GM12878 (cell line): Measurements from ENCODE around the gene PAPOLA. TPM values are rescaled to one million over a fixed set of nuclear protein-coding genes. Genes with fewer than 3 reads are reported as not detected.

ENCODE experiments used
- ATAC-seq: fragments of 200-7000 bp; cut with Tn5 transposase; 3 replicates; pipeline ENCODE4 v1.9.1; 2020; ENCODE audit warnings: mild to moderate bottlenecking, moderate library complexity
- BruUV-seq: library from RNA; stranded (reverse); fragments of 400-500 nt; replicated peaks from 2 replicates; lab custom pipeline; 2021; lab: Mats Ljungman, UMichigan
- CTCF ChIA-PET: fragments of 300-600 bp; sonication (Branson Sonifier 250); formaldehyde crosslinking; extraction: SDS; loops from one replicate; lab custom pipeline; 2021; ENCODE audit warnings: inconsistent platforms; lab: Yijun Ruan, JAX
- POLR2A ChIA-PET: fragments of 350-600 bp; formaldehyde crosslinking; extraction: SDS; loops from one replicate; lab custom pipeline; 2021; ENCODE audit warnings: inconsistent platforms; lab: Charles Lee
- RAD21 ChIA-PET: fragments of 300-600 bp; sonication (Branson Sonifier 250); formaldehyde crosslinking; loops from one replicate; lab custom pipeline; 2023; ENCODE audit warnings: antibody characterized with exemption; ENCODE audit not compliant: unreplicated experiment; lab: Charles Lee
- SMC1A ChIA-PET: fragments of 300-600 bp; sonication (Branson Sonifier 250); formaldehyde crosslinking; loops from one replicate; lab custom pipeline; 2023; ENCODE audit not compliant: unreplicated experiment, uncharacterized antibody; lab: Charles Lee
- DNase-seq: peaks from one replicate; pipeline ENCODE4 v3.0.0-alpha.2; 2011; ENCODE audit warnings: low read depth, low spot score
- FAIRE-seq: peaks from 3 replicates; lab custom pipeline; 2011; peaks lifted over from hg19 to GRCh38; lab: Jason Lieb, UNC
- H2AFZ ChIP-seq: 2 replicates; pipeline ENCODE4 v1.6.0; 2011; ENCODE audit warnings: low read depth, low read length, control low read depth; ENCODE audit not compliant: control insufficient read depth
- H3K27ac ChIP-seq: 2 replicates; pipeline ENCODE4 v1.5.1; 2011; ENCODE audit warnings: control low read depth; ENCODE audit not compliant: control insufficient read depth, insufficient read depth
- H3K27me3 ChIP-seq, 2 experiments: replicated peaks in 1 of 2; 2 replicates each; pipeline versions ENCODE4 v1.6.0 to v1.6.1; 2011; ENCODE audit warnings: low read length in 1 of 2; ENCODE audit not compliant: control insufficient read depth in 2 of 2, insufficient read depth in 2 of 2
- H3K36me3 ChIP-seq, 2 experiments: 2 replicates each; pipeline ENCODE4 v1.5.1; 2011; ENCODE audit warnings: low read length in 1 of 2; ENCODE audit not compliant: control insufficient read depth in 2 of 2, insufficient read depth in 2 of 2
- H3K4me1 ChIP-seq: 2 replicates; pipeline ENCODE4 v1.6.1; 2011; ENCODE audit warnings: mild to moderate bottlenecking, low read length, moderate library complexity, mixed read lengths; ENCODE audit not compliant: control insufficient read depth, insufficient read depth
- H3K4me2 ChIP-seq: 2 replicates; pipeline ENCODE4 v1.6.0; 2011; ENCODE audit warnings: control low read depth; ENCODE audit not compliant: control insufficient read depth, insufficient read depth
- H3K4me3 ChIP-seq: fragments of 200-600 bp; sonication (generic); 2 replicates; pipeline ENCODE4 v1.5.1; 2016
- H3K79me2 ChIP-seq: 2 replicates; pipeline ENCODE4 v1.6.0; 2011; ENCODE audit warnings: low read length; ENCODE audit not compliant: control insufficient read depth, insufficient read depth
- H3K9ac ChIP-seq: 2 replicates; pipeline ENCODE4 v1.8.0; 2011; ENCODE audit warnings: low read length, control low read depth, mixed read lengths; ENCODE audit not compliant: control insufficient read depth, insufficient read depth
- H3K9me3 ChIP-seq: replicated peaks from 3 replicates; pipeline ENCODE4 v1.5.1; 2011; ENCODE audit warnings: mild to moderate bottlenecking, low read length; ENCODE audit not compliant: control insufficient read depth, insufficient read depth
- H4K20me1 ChIP-seq: 2 replicates; pipeline ENCODE4 v1.6.0; 2011; ENCODE audit not compliant: control insufficient read depth, insufficient read depth
- CEBPZ ChIP-seq: fragments of 150-350 bp; IDR thresholded peaks from 2 replicates; pipeline ENCODE4 v1.6.1; 2016; ENCODE audit warnings: low read depth, low read length
- HDAC2 ChIP-seq: fragments of 200-600 bp; sonication (generic); IDR thresholded peaks from 2 replicates; pipeline ENCODE4 v1.6.1; 2017
- IRF3 ChIP-seq: fragments of 450-650 bp; IDR thresholded peaks from 2 replicates; pipeline ENCODE4 v1.6.1; 2014; ENCODE audit warnings: mild to moderate bottlenecking
- KDM1A ChIP-seq: fragments of 200-600 bp; sonication (generic); IDR thresholded peaks from 2 replicates; pipeline ENCODE4 v1.6.1; 2016; ENCODE audit warnings: borderline replicate concordance
- MLLT1 ChIP-seq: fragments of 450-650 bp; IDR thresholded peaks from 2 replicates; pipeline ENCODE4 v1.6.1; 2016; ENCODE audit warnings: mild to moderate bottlenecking
- NBN ChIP-seq: fragments of 450-650 bp; IDR thresholded peaks from 2 replicates; pipeline ENCODE4 v1.6.1; 2016
- RELA ChIP-seq: fragments of 450-650 bp; IDR thresholded peaks from 2 replicates; pipeline ENCODE4 v1.8.0; 2014; ENCODE audit warnings: borderline replicate concordance; ENCODE audit not compliant: partially characterized antibody
- SIN3A ChIP-seq: IDR thresholded peaks from 2 replicates; pipeline ENCODE4 v1.6.1; 2012; ENCODE audit warnings: low read depth, low read length, improper control_type of control experiment
- SMAD1 ChIP-seq: fragments of 450-650 bp; IDR thresholded peaks from 2 replicates; pipeline ENCODE4 v1.6.1; 2018; ENCODE audit warnings: mild to moderate bottlenecking, low read depth; ENCODE audit not compliant: partially characterized antibody
- TCF7 ChIP-seq: IDR thresholded peaks from 2 replicates; pipeline ENCODE4 v1.6.1; 2014; ENCODE audit warnings: antibody characterized with exemption, borderline replicate concordance
- ZNF217 ChIP-seq: fragments of 450-650 bp; IDR thresholded peaks from 2 replicates; pipeline ENCODE4 v1.6.1; 2017; ENCODE audit warnings: antibody characterized with exemption, mild to moderate bottlenecking
- ZNF622 ChIP-seq: fragments of 450-650 bp; IDR thresholded peaks from 2 replicates; pipeline ENCODE4 v1.6.1; 2017; ENCODE audit warnings: mild to moderate bottlenecking, inconsistent platforms
- WGBS: methylation state at CpG from one replicate; pipeline ENCODE4 v1.1.6; 2016; ENCODE audit warnings: low lambda C conversion rate; ENCODE audit not compliant: insufficient replicate concordance, insufficient coverage; ENCODE audit errors: missing lambda C conversion rate; 5-methylcytosine and 5-hydroxymethylcytosine counted together
- in situ Hi-C: fragments of 300-500 bp; cut with MboI; formaldehyde crosslinking; loops from 9 replicates; pipeline ENCODE4 v1.14.3; 2018; ENCODE audit warnings: mixed read lengths
- intact Hi-C: fragments of 100-400 bp; cut with micrococcal nuclease; formaldehyde crosslinking; loops from one replicate; pipeline ENCODE4 v1.14.2; 2022; ENCODE audit not compliant: unreplicated experiment
- polyA plus RNA-seq, 11 experiments: library from polyadenylated mRNA; depleted of rRNA in 4 of 11; unstranded in 6 of 11; stranded (reverse) in 5 of 11; fragments of >200 nt; fragmentation: Nextera tagmentation in 4 of 11; fragmentation: Illumina TruSeq in 1 of 11; extraction: Ambion mirVana in 4 of 11; extraction: Trizol in 1 of 11; gene quantifications; 1 replicate in 1 of 11; 2 replicates in 10 of 11; pipeline versions ENCODE4 v1.2.1 to v1.2.3, GENCODE V29; 2011 to 2016; ENCODE audit warnings: inconsistent platforms in 2 of 11, missing spikeins in 2 of 11, low read depth in 1 of 11
- total RNA-seq, 4 experiments: library from RNA; depleted of rRNA in 3 of 4; stranded (reverse); fragments of >200 nt in 3 of 4; fragmentation: Illumina TruSeq in 1 of 4; extraction: Trizol in 1 of 4; gene quantifications; 2 replicates each; pipeline versions ENCODE4 v1.2.1 to v1.2.3, GENCODE V29; 2013 to 2021

Gene PAPOLA
- total and polyA plus RNA-seq, 10 of the 15 experiments (the other 5 are each of a cell fraction or from before 2014, with no cell fraction given), result 46.0 to 185 (median 114) TPM

- 27% methylated on average over 11 of the region's 11 CpGs for WGBS
- Histone ChIP-seq H3K4me2 (no peak overlapping the region; the same call in 1 of the 2 replicates), H3K79me2 (no peaks in the 10 kb centered on the region), H2AFZ (no peak overlapping the region), H3K4me3 (no peak overlapping the region), H3K9ac (no peak overlapping the region), H3K36me3 (no peaks in the 10 kb centered on the region), H3K9me3 (no peaks in the 10 kb centered on the region; the same call in 2 of the 3 replicates), H3K4me1 (no peaks in the 10 kb centered on the region; the same call in 1 of the 2 replicates), H3K27ac (no peak overlapping the region), H4K20me1 (no peaks in the 10 kb centered on the region), H3K27me3 (no peaks in the 10 kb centered on the region)
- ATAC-seq (no peak), DNase-seq (no peak), FAIRE-seq (no peak)
- TF ChIP-seq ZNF217 (no peak), IRF3 (no peak), ZNF622 (no peak), SMAD1 (no peak), SIN3A (no peak)
- no TSS peak for BruUV-seq
- in situ Hi-C loops, result no loop called here
- RAD21 ChIA-PET, result no interaction called here
- intact Hi-C loops, result no loop called here
- POLR2A ChIA-PET, result no interaction called here
- CTCF ChIA-PET, result interaction anchor here (1.8 kb wide), 1 partner anchor 14 kb away, joined by 4 read pairs; no protein-coding TSS in a partner anchor
- SMC1A ChIA-PET, result no interaction called here
Measured at GRCh38 chr14:96603350-96604255, 101.4 kb downstream of the PAPOLA start.

- intact Hi-C loops, result no loop called here
- Histone ChIP-seq H3K4me2 (no peak overlapping the region), H3K4me3 (no peak overlapping the region), H2AFZ (no peak overlapping the region), H3K27me3 (no peaks in the 10 kb centered on the region; a peak in 1 of 4 replicates), H3K9me3 (no peaks in the 10 kb centered on the region), H3K36me3 (no peaks in the 10 kb centered on the region), H4K20me1 (no peaks in the 10 kb centered on the region), H3K4me1 (no peaks in the 10 kb centered on the region), H3K27ac (no peak overlapping the region), H3K79me2 (no peaks in the 10 kb centered on the region), H3K9ac (no peak overlapping the region)
- 64% methylated on average over 16 of the region's 16 CpGs for WGBS
- DNase-seq (no peak), ATAC-seq (no peak), FAIRE-seq (no peak)
- ChIA-PET CTCF (no interaction called here), POLR2A (no interaction called here), SMC1A (no interaction called here), RAD21 (no interaction called here)
- in situ Hi-C loops, result no loop called here
- no TSS peak for BruUV-seq
- no peak for TF ChIP-seq CEBPZ
- no peak for TF ChIP-seq NBN
- TF ChIP-seq TCF7, result no peak
- TF ChIP-seq KDM1A, result no peak
- no peak for TF ChIP-seq MLLT1
- TF ChIP-seq RELA, result no peak
- no peak for TF ChIP-seq HDAC2
Measured at GRCh38 chr14:96614481-96614881, 112.3 kb downstream of the PAPOLA start.
